ENCODE measurements around the gene ABL1. TPM values are rescaled to one million over a fixed set of nuclear protein-coding genes. Genes with fewer than 3 reads are reported as not detected.

The ABL1 gene
- total and polyA plus RNA-seq, 2 of the 13 experiments (the other 11 are each of a cell fraction or from before 2014, with no cell fraction given), result 10.8 to 20.4 TPM

DNA sequence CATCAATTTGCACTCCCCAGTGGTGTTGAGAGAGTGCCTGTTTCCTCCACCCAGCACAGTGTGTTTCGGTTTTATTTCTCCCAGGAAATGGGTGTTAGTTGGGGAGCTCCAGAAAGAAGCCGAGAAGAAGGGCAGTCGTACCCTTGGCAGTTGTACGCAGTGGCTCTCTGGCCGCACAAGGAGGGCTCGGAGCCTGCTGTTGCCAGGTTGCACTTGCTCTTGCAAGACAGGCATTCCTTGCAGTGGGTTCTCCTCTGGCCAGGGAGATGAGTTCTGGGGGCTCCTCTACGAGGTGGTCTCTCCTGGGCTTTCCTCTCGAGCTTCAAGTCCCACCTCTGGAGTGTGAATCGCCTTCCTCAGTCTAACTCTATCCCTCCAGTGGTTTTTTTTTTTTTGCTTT lies 32.5 kb downstream of the ABL1 start:
- Histone ChIP-seq H3K9me3 (ENCODE audit: low read length) (no peaks in the 10 kb centered on the region), H2AFZ (ENCODE audit: low read length) (no peak overlapping the region), H3K9ac (ENCODE audit: insufficient read depth, low read depth, low read length) (no peak overlapping the region), H3K36me3 (replicated peaks in 1 of 2; ENCODE audit: control insufficient read depth in 1 of 2, insufficient read depth in 2 of 2, low read length in 2 of 2) (peaks cover 25 to 68% of the 10 kb centered on the region in 2 experiments), H3K4me2 (ENCODE audit: low read depth, low read length) (no peak overlapping the region), H4K20me1 (ENCODE audit: insufficient read depth, low read length) (peaks cover 13% of the 10 kb centered on the region), H3K4me1 (ENCODE audit: insufficient read depth, low read length) (peaks cover 18% of the 10 kb centered on the region), H3K27me3 (ENCODE audit: control insufficient read depth in 1 of 2, insufficient read depth in 2 of 2, low read length in 2 of 2) (no peaks in the 10 kb centered on the region), H3K79me2 (ENCODE audit: insufficient read depth, low read length) (no peaks in the 10 kb centered on the region), H3K27ac (ENCODE audit: extremely low read length, insufficient read depth, low read length) (no peak overlapping the region), H3K4me3 (replicated peaks in 1 of 3; ENCODE audit: insufficient read depth in 1 of 3, low read depth in 2 of 3, low read length in 3 of 3) (no peak overlapping the region)
- in situ Hi-C loops (cut with HindIII; ENCODE audit: extremely low pct_ligation_motif_present, low pct_unique_long_range_greater_than_20kb) (no loop called here), intact Hi-C loops (cut with micrococcal nuclease; ENCODE audit: unreplicated experiment) (loop anchor here (5.0 kb wide), 1 partner anchor 180 kb away; no protein-coding TSS in a partner anchor)
- DNase-seq (ENCODE audit: low spot score) (no peak), FAIRE-seq (no peak), ATAC-seq (no peak)
- TF ChIP-seq FOXA1 (IDR thresholded peaks at IDR 0.05), result no peak
- TF ChIP-seq FOXA1 (CRISPR knock-in tag; IDR thresholded peaks at IDR 0.05), result no peak
- TF ChIP-seq NR2C2 (CRISPR knock-in tag; IDR thresholded peaks at IDR 0.05; ENCODE audit: borderline replicate concordance), result no peak
- TF ChIP-seq, protein P1, sequence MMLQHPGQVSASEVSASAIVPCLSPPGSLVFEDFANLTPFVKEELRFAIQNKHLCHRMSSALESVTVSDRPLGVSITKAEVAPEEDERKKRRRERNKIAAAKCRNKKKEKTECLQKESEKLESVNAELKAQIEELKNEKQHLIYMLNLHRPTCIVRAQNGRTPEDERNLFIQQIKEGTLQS (CRISPR knock-in tag; IDR thresholded peaks at IDR 0.05), result no peak
- TF ChIP-seq PPARG (CRISPR knock-in tag; conservative IDR thresholded peaks at IDR 0.05), result no peak
- no peak for TF ChIP-seq ZNF720 (CRISPR knock-in tag; IDR thresholded peaks at IDR 0.05)
- TF ChIP-seq KLF13 (CRISPR knock-in tag; IDR thresholded peaks at IDR 0.05), result no peak
- no peak for TF ChIP-seq NPAS2 (CRISPR knock-in tag; IDR thresholded peaks at IDR 0.05; ENCODE audit: borderline replicate concordance)
- TF ChIP-seq, protein P2, sequence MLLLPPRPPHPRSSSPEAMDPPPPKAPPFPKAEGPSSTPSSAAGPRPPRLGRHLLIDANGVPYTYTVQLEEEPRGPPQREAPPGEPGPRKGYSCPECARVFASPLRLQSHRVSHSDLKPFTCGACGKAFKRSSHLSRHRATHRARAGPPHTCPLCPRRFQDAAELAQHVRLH (CRISPR knock-in tag; IDR thresholded peaks at IDR 0.05; ENCODE audit: borderline replicate concordance, low read depth), result no peak
- no peak for TF ChIP-seq POGZ (CRISPR knock-in tag; IDR thresholded peaks at IDR 0.05)
- no peak for TF ChIP-seq EED (CRISPR knock-in tag; IDR thresholded peaks at IDR 0.05)
- TF ChIP-seq, protein P3, sequence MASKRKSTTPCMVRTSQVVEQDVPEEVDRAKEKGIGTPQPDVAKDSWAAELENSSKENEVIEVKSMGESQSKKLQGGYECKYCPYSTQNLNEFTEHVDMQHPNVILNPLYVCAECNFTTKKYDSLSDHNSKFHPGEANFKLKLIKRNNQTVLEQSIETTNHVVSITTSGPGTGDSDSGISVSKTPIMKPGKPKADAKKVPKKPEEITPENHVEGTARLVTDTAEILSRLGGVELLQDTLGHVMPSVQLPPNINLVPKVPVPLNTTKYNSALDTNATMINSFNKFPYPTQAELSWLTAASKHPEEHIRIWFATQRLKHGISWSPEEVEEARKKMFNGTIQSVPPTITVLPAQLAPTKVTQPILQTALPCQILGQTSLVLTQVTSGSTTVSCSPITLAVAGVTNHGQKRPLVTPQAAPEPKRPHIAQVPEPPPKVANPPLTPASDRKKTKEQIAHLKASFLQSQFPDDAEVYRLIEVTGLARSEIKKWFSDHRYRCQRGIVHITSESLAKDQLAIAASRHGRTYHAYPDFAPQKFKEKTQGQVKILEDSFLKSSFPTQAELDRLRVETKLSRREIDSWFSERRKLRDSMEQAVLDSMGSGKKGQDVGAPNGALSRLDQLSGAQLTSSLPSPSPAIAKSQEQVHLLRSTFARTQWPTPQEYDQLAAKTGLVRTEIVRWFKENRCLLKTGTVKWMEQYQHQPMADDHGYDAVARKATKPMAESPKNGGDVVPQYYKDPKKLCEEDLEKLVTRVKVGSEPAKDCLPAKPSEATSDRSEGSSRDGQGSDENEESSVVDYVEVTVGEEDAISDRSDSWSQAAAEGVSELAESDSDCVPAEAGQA (IDR thresholded peaks at IDR 0.05; ENCODE audit: low read depth), result no peak
- TF ChIP-seq, protein P3 (CRISPR knock-in tag; IDR thresholded peaks at IDR 0.05; ENCODE audit: borderline replicate concordance), result no peak
- no peak for TF ChIP-seq STAT5B (CRISPR knock-in tag; IDR thresholded peaks at IDR 0.05)
- no peak for TF ChIP-seq ZNF557 (CRISPR knock-in tag; IDR thresholded peaks at IDR 0.05)
- 95% methylated on average over 9 of the region's 9 CpGs for WGBS (ENCODE audit: low lambda C conversion rate)
- BruUV-seq (replicated peaks), result no TSS peak
- POLR2A ChIA-PET, result interaction anchor here (0.8 kb wide), 1 partner anchor 174 kb away, joined by 3 read pairs; the partner anchor contains the start of gene EXOSC2
- CTCF ChIA-PET (ENCODE audit: low intra/inter-chr PET ratio, low total read pairs), result interaction anchor here (1.7 to 2.5 kb wide), 2 partner anchors 97 to 167 kb away, joined by 4 to 19 read pairs; no protein-coding TSS in a partner anchor

Measured in HepG2 (cell line).